ENCODE data around the gene SLC22A23.

The SLC22A23 gene

DNA sequence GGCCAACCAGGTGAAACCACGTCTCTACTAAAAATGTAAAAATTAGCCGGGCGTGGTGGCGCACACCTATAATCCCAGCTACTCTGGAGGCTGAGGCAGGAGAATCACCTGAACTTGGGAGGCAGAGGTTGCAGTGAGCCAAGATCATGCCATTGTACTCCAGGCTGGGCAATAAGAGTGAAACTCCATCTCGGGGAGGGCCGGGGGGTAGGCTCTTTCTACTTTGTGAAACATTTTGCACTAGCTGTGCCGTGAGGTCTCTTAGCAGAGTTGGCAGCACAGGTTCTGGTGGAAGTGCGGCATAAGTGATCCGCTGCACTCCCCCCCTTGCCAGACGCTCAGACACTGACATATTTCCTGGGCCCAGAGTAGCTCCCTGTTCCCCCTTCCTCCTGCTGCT is 173.6 kb downstream of the SLC22A23 start:
- no peak for DNase-seq (ENCODE audit: extremely low read depth, insufficient read length)
- H3K36me3 ChIP-seq (ENCODE audit: control insufficient read depth, insufficient read depth, low read length) = no peaks in the 10 kb centered on the region
- H3K27me3 ChIP-seq (replicated peaks; ENCODE audit: control insufficient read depth, insufficient read depth, low read length) = no peaks in the 10 kb centered on the region
- no peak for TF ChIP-seq CTCF (IDR thresholded peaks at IDR 0.05; ENCODE audit: insufficient read depth, low read length, poor library complexity, severe bottlenecking)
- H3K4me3 ChIP-seq (replicated peaks; ENCODE audit: low read depth, low read length) = no peak overlapping the region

- no peak overlapping the region for H3K4me3 ChIP-seq (replicated peaks; ENCODE audit: low read depth, low read length)
- no peaks in the 10 kb centered on the region; the same call in 1 of the 2 replicates for H3K36me3 ChIP-seq (ENCODE audit: control insufficient read depth, insufficient read depth, low read length)
- no peaks in the 10 kb centered on the region for H3K27me3 ChIP-seq (replicated peaks; ENCODE audit: control insufficient read depth, insufficient read depth, low read length)
- DNase-seq (ENCODE audit: extremely low read depth, insufficient read length) = no peak
- no peak for TF ChIP-seq CTCF (IDR thresholded peaks at IDR 0.05; ENCODE audit: insufficient read depth, low read length, poor library complexity, severe bottlenecking)
Observed at GRCh38 chr6:3282476-3283236, 174.2 kb downstream of the SLC22A23 start.

GRCh38 chr6:3281631-3282475 is 175.0 kb downstream of the SLC22A23 start:
- Histone ChIP-seq H3K4me3 (replicated peaks; ENCODE audit: low read depth, low read length) (no peak overlapping the region), H3K27me3 (replicated peaks; ENCODE audit: control insufficient read depth, insufficient read depth, low read length) (no peaks in the 10 kb centered on the region), H3K36me3 (ENCODE audit: control insufficient read depth, insufficient read depth, low read length) (no peaks in the 10 kb centered on the region; the same call in 1 of the 2 replicates)
- no peak for TF ChIP-seq CTCF (IDR thresholded peaks at IDR 0.05; ENCODE audit: insufficient read depth, low read length, poor library complexity, severe bottlenecking)
- no peak for DNase-seq (ENCODE audit: extremely low read depth, insufficient read length)

DNA sequence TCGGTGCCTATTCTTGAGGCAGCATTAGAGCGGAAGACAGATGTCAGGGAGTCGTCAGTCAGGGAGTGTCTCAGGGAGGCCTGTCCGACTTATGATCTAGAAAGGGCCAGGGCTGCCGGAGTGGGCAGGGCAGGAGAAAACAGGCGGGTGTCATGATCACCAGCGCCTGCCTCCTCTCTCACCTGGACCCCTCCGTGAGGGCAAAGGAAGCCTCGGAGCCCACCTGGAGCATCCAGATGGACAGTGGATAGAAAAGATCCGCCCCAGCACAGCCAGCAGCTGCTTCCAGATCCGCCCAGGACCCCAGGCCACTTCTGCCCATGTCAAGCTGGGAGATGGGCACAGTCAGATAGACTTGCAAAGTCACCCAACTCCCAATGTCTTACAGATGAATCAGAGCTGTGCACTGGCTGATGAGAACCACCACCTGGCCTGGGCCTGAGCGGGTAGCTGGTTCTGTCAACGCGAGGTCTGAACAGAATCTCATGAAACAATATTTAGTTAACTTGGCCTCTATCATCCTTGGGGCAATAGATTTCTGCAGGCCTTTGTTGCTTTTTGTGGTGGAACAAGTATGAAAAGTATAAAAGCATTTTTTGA is 175.9 kb downstream of the SLC22A23 start:
- Histone ChIP-seq H3K4me3 (replicated peaks; ENCODE audit: low read depth, low read length) (no peak overlapping the region), H3K36me3 (ENCODE audit: control insufficient read depth, insufficient read depth, low read length) (no peaks in the 10 kb centered on the region; the same call in 1 of the 2 replicates), H3K27me3 (replicated peaks; ENCODE audit: control insufficient read depth, insufficient read depth, low read length) (no peaks in the 10 kb centered on the region)
- no peak for TF ChIP-seq CTCF (IDR thresholded peaks at IDR 0.05; ENCODE audit: insufficient read depth, low read length, poor library complexity, severe bottlenecking)
- DNase-seq (ENCODE audit: extremely low read depth, insufficient read length) = no peak

- DNase-seq (ENCODE audit: extremely low read depth, insufficient read length) = no peak
- TF ChIP-seq CTCF (IDR thresholded peaks at IDR 0.05; ENCODE audit: insufficient read depth, low read length, poor library complexity, severe bottlenecking) = no peak
- no peaks in the 10 kb centered on the region; the same call in 1 of the 2 replicates for H3K36me3 ChIP-seq (ENCODE audit: control insufficient read depth, insufficient read depth, low read length)
- no peak overlapping the region for H3K4me3 ChIP-seq (replicated peaks; ENCODE audit: low read depth, low read length)
- H3K27me3 ChIP-seq (replicated peaks; ENCODE audit: control insufficient read depth, insufficient read depth, low read length) = no peaks in the 10 kb centered on the region
Observed at GRCh38 chr6:3280091-3280490, 176.8 kb downstream of the SLC22A23 start.
